ENCODE results near the gene CUX1.

The CUX1 gene

GRCh38 chr7:101898106-101898505, 80.7 kb downstream of the CUX1 start:
- DNase-seq: no peak

GRCh38 chr7:101899616-101900015, 82.2 kb downstream of the CUX1 start:
- DNase-seq: no peak

- no peak for DNase-seq
Observed at GRCh38 chr7:101900103-101900502, 82.7 kb downstream of the CUX1 start.

GRCh38 chr7:101901661-101902491, 84.5 kb downstream of the CUX1 start:
- DNase-seq: no peak

GRCh38 chr7:101902680-101903514, 85.5 kb downstream of the CUX1 start:
- DNase-seq: no peak

GRCh38 chr7:101903515-101903868, 86.1 kb downstream of the CUX1 start:
- no peak for DNase-seq

- no peak for DNase-seq
Observed at GRCh38 chr7:101904019-101904418, 86.6 kb downstream of the CUX1 start.

GRCh38 chr7:101905203-101905865, 87.9 kb downstream of the CUX1 start:
- DNase-seq: no peak

GRCh38 chr7:101906291-101907240, 89.1 kb downstream of the CUX1 start:
- DNase-seq: no peak

GRCh38 chr7:101910991-101911799, 93.8 kb downstream of the CUX1 start:
- DNase-seq: no peak

GRCh38 chr7:101911800-101912715, 94.6 kb downstream of the CUX1 start:
- no peak for DNase-seq

GRCh38 chr7:101912716-101913110, 95.3 kb downstream of the CUX1 start:
- no peak for DNase-seq

- no peak for DNase-seq
Observed at GRCh38 chr7:101913247-101913721, 95.9 kb downstream of the CUX1 start.

- DNase-seq: no peak
Observed at GRCh38 chr7:101913851-101914250, 96.4 kb downstream of the CUX1 start.

GRCh38 chr7:101915000-101915399, 97.6 kb downstream of the CUX1 start:
- DNase-seq: no peak

GRCh38 chr7:101916041-101916800, 98.8 kb downstream of the CUX1 start:
- DNase-seq: no peak

GRCh38 chr7:101916876-101917275, 99.5 kb downstream of the CUX1 start:
- DNase-seq: no peak

GRCh38 chr7:101917566-101917965, 100.1 kb downstream of the CUX1 start:
- no peak for DNase-seq

- no peak for DNase-seq
Observed at GRCh38 chr7:101918426-101918825, 101.0 kb downstream of the CUX1 start.

Measured in right forelimb (tissue), 1 donor.